Fibroblast of skin of scalp (primary cell): ENCODE data around the gene CACNA2D4.

Experiments used
- DNase-seq: peaks from one replicate; pipeline ENCODE4 v3.0.0-alpha.2; 2013

The CACNA2D4 gene

DNA sequence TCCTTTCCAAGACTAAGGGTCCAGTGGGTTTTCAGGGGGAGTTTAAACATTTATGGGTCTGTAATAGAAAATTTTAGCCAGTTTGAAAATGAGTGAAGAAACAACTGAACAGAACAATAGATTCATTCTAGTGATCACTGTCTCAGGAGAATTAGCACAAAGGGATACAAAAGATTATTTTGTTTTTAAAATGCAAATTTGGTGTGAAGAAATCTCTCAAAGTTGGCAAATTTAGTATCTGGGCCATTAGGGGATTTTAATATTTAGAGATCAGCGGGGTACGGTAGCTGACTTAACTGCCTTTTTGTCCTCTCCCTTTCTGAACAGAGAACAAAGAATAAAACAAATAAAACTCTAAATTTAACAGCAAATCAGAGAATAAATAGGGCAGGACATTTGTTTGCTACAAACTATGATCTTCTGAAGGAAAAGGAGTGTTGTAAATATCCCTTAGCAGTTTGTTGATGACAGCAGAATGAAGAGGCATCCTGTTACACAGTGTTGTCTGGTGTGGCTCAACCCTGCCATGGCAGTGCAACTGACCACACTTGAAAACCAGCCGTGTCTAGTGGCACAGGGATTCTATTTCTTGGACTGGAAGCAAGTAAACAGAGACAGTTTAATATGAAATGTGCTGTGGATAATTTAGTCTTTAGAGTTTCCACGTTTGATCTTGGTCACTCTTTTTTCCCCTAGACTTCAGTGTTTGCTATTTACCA lies 144.4 kb downstream of the CACNA2D4 start:
- DNase-seq = peak; percentile 9

- peak; percentile 22 for DNase-seq
Observed at GRCh38 chr12:1769809-1770494, 148.5 kb downstream of the CACNA2D4 start.

GRCh38 chr12:1768615-1769014 lies 149.8 kb downstream of the CACNA2D4 start:
- DNase-seq = no peak

DNA sequence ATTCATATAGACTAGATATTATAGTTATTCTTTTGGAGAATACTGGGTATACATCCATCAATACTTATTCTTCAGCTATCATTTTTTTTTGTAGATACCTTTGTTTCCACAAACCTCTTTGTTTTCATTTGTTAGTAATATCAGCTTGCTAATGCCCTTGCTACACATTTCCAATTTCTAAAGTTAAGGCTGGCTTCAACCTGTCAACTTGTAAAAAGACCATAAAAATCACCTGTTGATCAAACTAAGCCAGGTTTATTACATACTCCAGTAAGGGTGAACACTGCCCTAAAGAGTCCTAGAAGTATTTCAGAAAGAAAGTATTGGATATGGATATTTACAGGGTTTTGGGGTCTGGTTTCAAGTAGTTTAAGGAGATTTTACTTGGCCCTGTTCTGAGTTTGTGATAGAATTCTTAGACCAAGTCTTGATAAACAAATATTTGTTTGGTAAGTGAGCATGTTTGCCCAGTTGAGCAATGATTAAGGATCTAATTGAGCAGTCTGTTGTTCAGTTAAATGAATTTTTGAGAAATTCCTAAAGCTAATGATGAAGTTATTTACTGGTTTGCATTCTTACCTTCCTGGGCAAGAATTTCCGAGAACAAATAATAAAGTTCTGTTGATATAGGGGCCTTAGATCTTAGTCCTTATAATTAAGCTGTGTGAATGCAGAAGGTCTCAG lies 150.9 kb downstream of the CACNA2D4 start:
- no peak for DNase-seq

DNA sequence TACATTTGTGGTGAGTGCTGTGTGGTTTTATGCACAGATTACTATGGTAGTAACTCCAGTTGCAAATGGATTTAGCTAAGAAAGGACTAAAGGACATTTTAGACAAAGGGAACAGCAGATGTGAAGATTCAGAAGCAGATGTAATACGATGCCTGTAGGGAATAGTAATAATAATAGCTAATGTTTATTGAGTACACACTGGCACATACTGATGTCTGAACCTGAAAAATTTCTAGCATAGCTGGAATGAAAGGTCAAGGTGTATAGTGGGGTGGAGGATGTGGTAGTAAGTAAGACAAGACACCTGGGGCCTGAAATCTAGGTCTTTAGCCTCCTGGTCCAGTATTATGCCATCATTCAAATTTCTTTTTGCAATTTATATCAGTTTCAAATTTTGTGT lies 152.3 kb downstream of the CACNA2D4 start:
- DNase-seq = no peak

DNA sequence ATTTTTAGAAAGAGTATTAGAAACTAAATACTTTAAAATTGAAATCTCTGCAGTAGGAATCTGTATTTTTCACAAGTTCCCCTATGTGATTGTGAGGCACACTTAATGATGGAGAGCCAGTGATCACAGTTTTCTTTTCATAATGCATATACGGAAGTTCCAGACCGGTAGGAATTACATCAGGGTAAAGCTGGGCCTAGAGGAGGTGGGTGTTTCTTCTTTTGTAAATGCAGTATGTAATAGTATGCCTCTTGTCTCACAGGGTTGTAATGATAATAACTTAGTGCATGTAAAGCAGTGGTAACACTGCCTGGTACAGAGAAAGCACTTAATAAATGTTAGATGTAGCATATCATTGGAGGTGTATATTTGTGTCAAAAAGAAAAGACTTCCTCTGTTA lies 155.3 kb downstream of the CACNA2D4 start:
- DNase-seq = no peak

GRCh38 chr12:1761857-1762256 lies 156.6 kb downstream of the CACNA2D4 start:
- no peak for DNase-seq

- DNase-seq = no peak
Observed at GRCh38 chr12:1760566-1761382, 157.7 kb downstream of the CACNA2D4 start.

DNA sequence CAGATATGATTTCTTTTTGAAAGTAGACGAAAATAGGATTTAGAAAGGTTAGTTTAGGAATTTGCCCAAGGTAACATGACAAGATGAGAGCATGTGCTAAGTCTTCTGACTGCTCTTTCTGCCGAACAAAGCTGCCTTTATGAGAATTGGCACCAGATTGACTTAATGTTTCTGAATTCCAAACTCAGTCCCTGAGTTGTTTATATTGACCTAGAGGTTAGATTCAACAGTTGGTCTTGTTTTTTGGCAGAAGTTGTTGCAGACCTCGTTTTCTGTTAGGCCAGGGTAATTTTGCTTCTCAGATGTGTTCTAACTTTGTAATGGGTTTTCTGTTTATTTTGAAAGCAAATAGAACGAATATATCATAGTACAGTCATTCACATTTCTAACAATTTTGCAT lies 159.6 kb downstream of the CACNA2D4 start:
- DNase-seq = no peak

- no peak for DNase-seq
Observed at GRCh38 chr12:1758376-1758775, 160.1 kb downstream of the CACNA2D4 start.

GRCh38 chr12:1750300-1750699 lies 168.2 kb downstream of the CACNA2D4 start:
- no peak for DNase-seq

- no peak for DNase-seq
Observed at GRCh38 chr12:1749019-1749418, 169.4 kb downstream of the CACNA2D4 start.

GRCh38 chr12:1747609-1748008 lies 170.8 kb downstream of the CACNA2D4 start:
- no peak for DNase-seq

GRCh38 chr12:1744932-1745331 lies 173.5 kb downstream of the CACNA2D4 start:
- peak; percentile 14 for DNase-seq
